ENCODE measurements around the gene HOXD13. TPM values are rescaled to one million over a fixed set of nuclear protein-coding genes. Genes with fewer than 3 reads are reported as not detected.

Gene HOXD13
- total RNA-seq, 1 experiment from 2014 or later, result not detected

DNA sequence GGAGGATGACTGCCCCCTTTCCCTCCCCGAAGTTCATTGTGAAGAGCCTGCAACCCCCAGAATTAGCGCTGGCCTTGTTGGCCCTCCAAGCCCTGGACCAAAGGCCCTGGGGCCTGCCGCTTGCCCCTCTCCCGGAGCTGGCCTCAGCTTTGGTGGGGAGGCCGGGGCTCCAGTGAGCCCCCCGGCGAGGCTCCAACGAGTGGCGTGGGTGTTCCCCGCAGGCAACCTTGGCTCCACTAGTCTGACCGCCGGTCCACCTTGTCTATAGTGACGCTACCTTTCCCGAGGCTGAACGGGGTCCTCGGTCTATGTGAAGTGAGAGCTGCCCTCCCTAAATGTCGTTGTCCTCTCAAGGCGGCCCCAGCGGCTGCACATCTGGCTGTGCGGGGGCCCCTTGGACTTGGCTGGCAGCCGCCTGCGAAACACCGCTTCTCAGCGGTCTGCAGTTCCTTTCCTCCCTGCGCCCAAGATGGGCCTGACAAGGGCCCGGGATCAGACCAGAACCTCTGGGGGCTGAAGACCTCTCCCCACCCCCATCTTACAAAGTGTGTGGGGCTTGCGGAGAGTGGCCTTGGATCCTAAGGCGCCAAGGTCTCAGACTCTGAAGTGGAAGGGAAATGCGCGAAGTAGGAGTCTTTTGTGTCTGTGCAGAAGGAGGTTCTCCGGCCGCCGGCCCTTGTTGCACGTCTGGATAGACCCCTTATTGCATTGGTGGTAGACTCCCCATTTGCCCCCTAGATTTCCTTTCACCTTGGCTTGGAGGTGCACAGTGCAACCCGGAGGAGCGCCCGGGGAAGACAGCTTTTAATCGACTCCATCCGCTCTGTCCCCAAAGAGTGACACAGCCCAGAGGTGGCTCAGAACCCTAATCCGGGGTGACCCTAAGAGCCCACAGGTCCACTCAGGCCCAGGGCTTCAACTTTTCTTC is 20.1 kb downstream of the HOXD13 start:
- Mint-ChIP-seq H3K4me3 (ENCODE audit: unreplicated experiment) (no peak overlapping the region), H3K27ac (ENCODE audit: unreplicated experiment) (no peak overlapping the region), H3K27me3 (ENCODE audit: insufficient read depth, unreplicated experiment) (peaks cover 54% of the 10 kb centered on the region), H3K9me3 (ENCODE audit: unreplicated experiment) (no peaks in the 10 kb centered on the region), H3K4me1 (ENCODE audit: low read depth, unreplicated experiment) (no peaks in the 10 kb centered on the region), H3K36me3 (ENCODE audit: insufficient read depth, unreplicated experiment) (no peaks in the 10 kb centered on the region)
- TF ChIP-seq, protein P1, sequence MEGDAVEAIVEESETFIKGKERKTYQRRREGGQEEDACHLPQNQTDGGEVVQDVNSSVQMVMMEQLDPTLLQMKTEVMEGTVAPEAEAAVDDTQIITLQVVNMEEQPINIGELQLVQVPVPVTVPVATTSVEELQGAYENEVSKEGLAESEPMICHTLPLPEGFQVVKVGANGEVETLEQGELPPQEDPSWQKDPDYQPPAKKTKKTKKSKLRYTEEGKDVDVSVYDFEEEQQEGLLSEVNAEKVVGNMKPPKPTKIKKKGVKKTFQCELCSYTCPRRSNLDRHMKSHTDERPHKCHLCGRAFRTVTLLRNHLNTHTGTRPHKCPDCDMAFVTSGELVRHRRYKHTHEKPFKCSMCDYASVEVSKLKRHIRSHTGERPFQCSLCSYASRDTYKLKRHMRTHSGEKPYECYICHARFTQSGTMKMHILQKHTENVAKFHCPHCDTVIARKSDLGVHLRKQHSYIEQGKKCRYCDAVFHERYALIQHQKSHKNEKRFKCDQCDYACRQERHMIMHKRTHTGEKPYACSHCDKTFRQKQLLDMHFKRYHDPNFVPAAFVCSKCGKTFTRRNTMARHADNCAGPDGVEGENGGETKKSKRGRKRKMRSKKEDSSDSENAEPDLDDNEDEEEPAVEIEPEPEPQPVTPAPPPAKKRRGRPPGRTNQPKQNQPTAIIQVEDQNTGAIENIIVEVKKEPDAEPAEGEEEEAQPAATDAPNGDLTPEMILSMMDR (IDR thresholded peaks at IDR 0.05; ENCODE audit: insufficient read depth in 1 of 2, low read depth in 1 of 2, low read length in 1 of 2, severe bottlenecking in 1 of 2, unreplicated experiment in 1 of 2), result no peak
- H3K36me3 ChIP-seq (ENCODE audit: control insufficient read depth, insufficient read depth, low read length), result no peaks in the 10 kb centered on the region
- H3K27me3 ChIP-seq (replicated peaks; ENCODE audit: control insufficient read depth, insufficient read depth, low read length), result peaks cover 7% of the 10 kb centered on the region
- no peak for DNase-seq
- ChIA-PET POLR2A (no interaction called here), CTCF (interaction anchor here (0.6 to 1.6 kb wide), 3 partner anchors 9 to 539 kb away, joined by 3 to 5 read pairs (median 3); no protein-coding TSS in a partner anchor)
- intact Hi-C loops (cut with micrococcal nuclease; ENCODE audit: unreplicated experiment), result no loop called here
- H3K9me3 ChIP-seq, result no peaks in the 10 kb centered on the region
- H3K4me1 ChIP-seq, result no peaks in the 10 kb centered on the region
- no TSS peak for BruUV-seq (replicated peaks)
- H3K4me3 ChIP-seq (ENCODE audit: low read depth, low read length), result no peak overlapping the region

DNA sequence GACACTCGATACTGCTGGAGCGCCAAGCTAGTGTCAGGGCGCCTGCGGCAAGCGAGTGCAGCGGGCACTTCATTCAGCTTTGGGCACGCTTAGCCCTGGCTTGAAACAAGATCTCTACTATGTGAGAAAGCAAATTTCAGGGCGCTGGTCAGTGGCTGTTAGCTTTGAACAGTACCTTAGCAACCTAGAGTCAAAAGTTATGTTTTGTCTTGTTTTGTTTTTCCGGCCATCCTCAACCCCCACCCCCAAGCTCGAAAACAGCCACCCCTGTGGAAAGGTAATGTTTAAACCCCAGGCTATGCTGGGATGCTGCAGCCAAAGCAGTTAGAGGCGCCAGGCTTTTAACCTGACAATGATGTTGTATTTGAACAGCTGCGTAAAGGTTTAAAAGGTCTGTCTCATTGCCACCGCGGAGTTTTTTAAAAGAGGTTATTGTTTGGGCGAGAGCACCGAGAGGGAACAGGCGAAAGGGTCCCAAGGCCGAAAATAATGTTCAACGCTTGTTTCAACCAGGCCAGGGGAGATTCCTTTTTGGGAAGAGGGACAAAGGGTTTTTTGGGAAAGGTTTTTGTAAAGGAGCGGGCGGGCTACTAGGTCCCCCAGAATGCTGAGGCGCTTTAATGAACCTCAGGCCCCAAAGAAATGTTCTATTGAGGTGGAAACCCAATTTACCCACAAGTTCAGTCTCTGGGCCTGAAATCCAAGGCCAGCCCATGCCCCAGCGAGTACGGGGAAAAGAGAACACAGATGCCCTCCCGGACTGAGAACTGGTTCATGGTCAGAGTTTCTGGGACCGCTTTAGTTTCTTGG is 21.8 kb downstream of the HOXD13 start:
- intact Hi-C loops (cut with micrococcal nuclease; ENCODE audit: unreplicated experiment), result no loop called here
- H3K9me3 Mint-ChIP-seq (ENCODE audit: unreplicated experiment), result no peaks in the 10 kb centered on the region
- H3K9me3 ChIP-seq, result no peaks in the 10 kb centered on the region
- DNase-seq, result no peak
- H3K27me3 Mint-ChIP-seq (ENCODE audit: insufficient read depth, unreplicated experiment), result peaks cover 58% of the 10 kb centered on the region
- H3K36me3 ChIP-seq (ENCODE audit: control insufficient read depth, insufficient read depth, low read length), result no peaks in the 10 kb centered on the region
- CTCF ChIA-PET, result no interaction called here
- H3K4me1 Mint-ChIP-seq (ENCODE audit: low read depth, unreplicated experiment), result no peaks in the 10 kb centered on the region
- peaks cover 8% of the 10 kb centered on the region for H3K27me3 ChIP-seq (replicated peaks; ENCODE audit: control insufficient read depth, insufficient read depth, low read length)
- no peak overlapping the region for H3K4me3 ChIP-seq (ENCODE audit: low read depth, low read length)
- H3K36me3 Mint-ChIP-seq (ENCODE audit: insufficient read depth, unreplicated experiment), result no peaks in the 10 kb centered on the region
- no peaks in the 10 kb centered on the region for H3K4me1 ChIP-seq
- POLR2A ChIA-PET, result no interaction called here
- peak overlapping the region; percentile 5 for H3K4me3 Mint-ChIP-seq (ENCODE audit: unreplicated experiment)
- TF ChIP-seq, protein P1 (IDR thresholded peaks at IDR 0.05; ENCODE audit: insufficient read depth in 1 of 2, low read depth in 1 of 2, low read length in 1 of 2, severe bottlenecking in 1 of 2, unreplicated experiment in 1 of 2), result no peak
- BruUV-seq (replicated peaks), result no TSS peak
- no peak overlapping the region for H3K27ac Mint-ChIP-seq (ENCODE audit: unreplicated experiment)

DNA sequence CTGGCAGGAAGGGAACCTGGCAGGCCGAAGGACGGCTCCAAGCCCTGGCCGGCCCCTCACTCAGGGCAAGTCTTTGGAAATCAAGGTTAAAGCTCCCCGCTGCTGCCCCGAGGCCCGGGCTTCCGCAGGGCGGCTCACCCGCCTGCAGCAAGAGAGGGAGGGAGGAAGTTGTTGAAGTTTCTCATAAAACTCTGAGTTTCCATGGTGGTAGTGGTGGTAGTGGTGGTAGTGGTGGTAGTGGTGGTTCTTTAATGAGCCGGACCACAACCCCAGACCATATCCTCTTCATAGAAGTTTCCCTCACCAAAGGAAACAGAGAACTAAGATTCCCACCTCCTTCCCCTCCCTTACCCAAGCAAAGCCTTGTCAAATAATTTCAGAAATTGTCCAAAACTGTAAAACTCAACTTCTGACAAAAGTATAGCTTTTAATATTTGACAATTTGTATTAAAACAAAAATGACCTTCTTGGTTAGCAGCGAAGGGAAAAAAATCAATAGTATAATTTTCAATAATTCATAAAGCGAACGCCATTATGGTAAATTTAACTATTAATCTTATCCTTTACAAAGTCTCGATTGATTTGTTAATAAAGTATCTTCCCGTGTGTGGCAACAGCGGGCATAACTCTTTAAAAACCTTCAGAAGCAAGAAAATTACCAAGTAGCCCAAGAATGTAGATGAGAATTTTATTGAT is 22.6 kb downstream of the HOXD13 start:
- Histone ChIP-seq H3K4me3 (ENCODE audit: low read depth, low read length) (no peak overlapping the region), H3K27me3 (replicated peaks; ENCODE audit: control insufficient read depth, insufficient read depth, low read length) (peaks cover 8% of the 10 kb centered on the region), H3K4me1 (no peaks in the 10 kb centered on the region), H3K9me3 (no peaks in the 10 kb centered on the region), H3K36me3 (ENCODE audit: control insufficient read depth, insufficient read depth, low read length) (no peaks in the 10 kb centered on the region)
- TF ChIP-seq, protein P1 (IDR thresholded peaks at IDR 0.05; ENCODE audit: insufficient read depth in 1 of 2, low read depth in 1 of 2, low read length in 1 of 2, severe bottlenecking in 1 of 2, unreplicated experiment in 1 of 2), result no peak
- CTCF ChIA-PET, result no interaction called here
- POLR2A ChIA-PET, result no interaction called here
- H3K27me3 Mint-ChIP-seq (ENCODE audit: insufficient read depth, unreplicated experiment), result peaks cover 58% of the 10 kb centered on the region
- no peaks in the 10 kb centered on the region for H3K9me3 Mint-ChIP-seq (ENCODE audit: unreplicated experiment)
- H3K36me3 Mint-ChIP-seq (ENCODE audit: insufficient read depth, unreplicated experiment), result no peaks in the 10 kb centered on the region
- intact Hi-C loops (cut with micrococcal nuclease; ENCODE audit: unreplicated experiment), result no loop called here
- no TSS peak for BruUV-seq (replicated peaks)
- DNase-seq, result no peak
- H3K27ac Mint-ChIP-seq (ENCODE audit: unreplicated experiment), result no peak overlapping the region
- no peaks in the 10 kb centered on the region for H3K4me1 Mint-ChIP-seq (ENCODE audit: low read depth, unreplicated experiment)
- no peak overlapping the region for H3K4me3 Mint-ChIP-seq (ENCODE audit: unreplicated experiment)
